Liver (tissue), 3 donors: ENCODE data around the gene UNC13D.

Source experiments
- CTCF ChIP-seq: fragments of 150-350 bp; IDR thresholded peaks from 2 replicates; pipeline ENCODE4 v1.5.1; 2017; ENCODE audit warnings: improper control_type of control experiment, low read depth, low read length; ENCODE audit not compliant: missing input control
- FOXA2 ChIP-seq: IDR thresholded peaks from 2 replicates; pipeline ENCODE4 v1.6.1; 2016; ENCODE audit warnings: antibody characterized with exemption
- HNF4G ChIP-seq: IDR thresholded peaks from 2 replicates; pipeline ENCODE4 v1.6.1; 2016; ENCODE audit warnings: antibody characterized with exemption
- JUND ChIP-seq, 2 donors: IDR thresholded peaks; 2 replicates each; pipeline ENCODE4 v1.6.1; 2016; ENCODE audit warnings: antibody characterized with exemption in 2 of 2
- MAX ChIP-seq: IDR thresholded peaks from 2 replicates; pipeline ENCODE4 v1.6.1; 2016; ENCODE audit warnings: antibody characterized with exemption
- REST ChIP-seq: IDR thresholded peaks from 2 replicates; pipeline ENCODE4 v1.6.1; 2016; ENCODE audit warnings: antibody characterized with exemption, mild to moderate bottlenecking
- donor health status: healthy.
- donor health status: healthy.

GRCh38 chr17:75822119-75822799, 21.9 kb downstream of the UNC13D start:
- no peak for TF ChIP-seq MAX
- no peak for TF ChIP-seq JUND (IDR thresholded peaks at IDR 0.05)
- TF ChIP-seq CTCF: no peak
- TF ChIP-seq REST: no peak
- no peak for TF ChIP-seq HNF4G
- no peak for TF ChIP-seq FOXA2
